ENCODE data around the gene ODR4. TPM values are rescaled to one million over a fixed set of nuclear protein-coding genes. Genes with fewer than 3 reads are reported as not detected.

Gene ODR4
- total RNA-seq, 1 donor from 2014 or later, result 19.3 TPM

DNA sequence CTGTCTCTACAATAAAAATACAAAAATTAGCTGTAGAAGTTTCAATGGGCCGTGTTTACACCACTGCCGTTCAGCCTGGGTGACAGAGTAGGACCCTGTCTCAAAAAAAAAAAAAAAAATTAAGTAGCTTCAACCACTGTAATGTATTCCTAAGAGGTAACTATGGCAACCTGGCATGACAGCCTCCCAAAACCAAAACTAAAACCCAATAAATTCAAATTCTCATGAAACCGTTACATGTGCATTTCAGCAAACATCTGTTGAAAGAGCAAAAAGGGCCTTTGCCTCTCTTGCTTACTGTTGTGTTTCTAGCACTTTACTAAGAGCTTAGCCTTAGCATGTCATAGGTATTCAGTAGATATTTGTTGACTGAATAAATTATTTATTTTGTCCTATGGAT, 33.5 kb downstream of the ODR4 start:
- H3K27me3 Mint-ChIP-seq (ENCODE audit: unreplicated experiment), result no peaks in the 10 kb centered on the region

DNA sequence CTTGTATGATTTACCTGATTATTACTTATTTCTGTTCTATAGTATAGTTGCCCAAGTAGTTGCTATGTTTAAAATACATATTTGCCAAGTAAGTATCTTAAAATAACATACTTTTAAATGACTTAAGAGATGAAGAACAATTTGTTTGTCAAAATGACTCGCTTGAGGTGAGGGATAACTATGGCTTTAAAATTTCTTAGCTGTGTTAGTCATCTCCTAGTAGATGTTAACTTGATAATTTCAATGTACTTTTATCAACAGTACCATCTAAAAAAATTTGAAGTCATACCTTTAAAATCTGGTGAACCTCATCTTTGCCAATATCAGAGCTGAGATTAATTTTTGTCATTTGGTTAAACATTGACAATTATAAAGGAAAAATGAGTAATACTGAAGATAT, 37.7 kb downstream of the ODR4 start:
- no peak for DNase-seq (ENCODE audit: low spot score)
- no peak overlapping the region for H3K4me3 Mint-ChIP-seq (ENCODE audit: unreplicated experiment)
- H3K27ac Mint-ChIP-seq (ENCODE audit: unreplicated experiment), result no peak overlapping the region
- TF ChIP-seq, protein P1, sequence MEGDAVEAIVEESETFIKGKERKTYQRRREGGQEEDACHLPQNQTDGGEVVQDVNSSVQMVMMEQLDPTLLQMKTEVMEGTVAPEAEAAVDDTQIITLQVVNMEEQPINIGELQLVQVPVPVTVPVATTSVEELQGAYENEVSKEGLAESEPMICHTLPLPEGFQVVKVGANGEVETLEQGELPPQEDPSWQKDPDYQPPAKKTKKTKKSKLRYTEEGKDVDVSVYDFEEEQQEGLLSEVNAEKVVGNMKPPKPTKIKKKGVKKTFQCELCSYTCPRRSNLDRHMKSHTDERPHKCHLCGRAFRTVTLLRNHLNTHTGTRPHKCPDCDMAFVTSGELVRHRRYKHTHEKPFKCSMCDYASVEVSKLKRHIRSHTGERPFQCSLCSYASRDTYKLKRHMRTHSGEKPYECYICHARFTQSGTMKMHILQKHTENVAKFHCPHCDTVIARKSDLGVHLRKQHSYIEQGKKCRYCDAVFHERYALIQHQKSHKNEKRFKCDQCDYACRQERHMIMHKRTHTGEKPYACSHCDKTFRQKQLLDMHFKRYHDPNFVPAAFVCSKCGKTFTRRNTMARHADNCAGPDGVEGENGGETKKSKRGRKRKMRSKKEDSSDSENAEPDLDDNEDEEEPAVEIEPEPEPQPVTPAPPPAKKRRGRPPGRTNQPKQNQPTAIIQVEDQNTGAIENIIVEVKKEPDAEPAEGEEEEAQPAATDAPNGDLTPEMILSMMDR (IDR thresholded peaks at IDR 0.05; ENCODE audit: unreplicated experiment), result no peak
- no peaks in the 10 kb centered on the region for H3K9me3 Mint-ChIP-seq (ENCODE audit: unreplicated experiment)
- peaks cover 4% of the 10 kb centered on the region for H3K36me3 Mint-ChIP-seq (ENCODE audit: low read depth, unreplicated experiment)
- H3K27me3 Mint-ChIP-seq (ENCODE audit: unreplicated experiment), result no peaks in the 10 kb centered on the region
- no peaks in the 10 kb centered on the region for H3K4me1 Mint-ChIP-seq (ENCODE audit: unreplicated experiment)

More for the DNA sequence above, 33.5 kb downstream of the ODR4 start:
- no peaks in the 10 kb centered on the region for H3K36me3 Mint-ChIP-seq (ENCODE audit: low read depth, unreplicated experiment)
- TF ChIP-seq, protein P1 (IDR thresholded peaks at IDR 0.05; ENCODE audit: unreplicated experiment), result no peak
- H3K9me3 Mint-ChIP-seq (ENCODE audit: unreplicated experiment), result no peaks in the 10 kb centered on the region
- no peaks in the 10 kb centered on the region for H3K4me1 Mint-ChIP-seq (ENCODE audit: unreplicated experiment)
- DNase-seq (ENCODE audit: low spot score), result no peak
- no peak overlapping the region for H3K27ac Mint-ChIP-seq (ENCODE audit: unreplicated experiment)
- no peak overlapping the region for H3K4me3 Mint-ChIP-seq (ENCODE audit: unreplicated experiment)

DNA sequence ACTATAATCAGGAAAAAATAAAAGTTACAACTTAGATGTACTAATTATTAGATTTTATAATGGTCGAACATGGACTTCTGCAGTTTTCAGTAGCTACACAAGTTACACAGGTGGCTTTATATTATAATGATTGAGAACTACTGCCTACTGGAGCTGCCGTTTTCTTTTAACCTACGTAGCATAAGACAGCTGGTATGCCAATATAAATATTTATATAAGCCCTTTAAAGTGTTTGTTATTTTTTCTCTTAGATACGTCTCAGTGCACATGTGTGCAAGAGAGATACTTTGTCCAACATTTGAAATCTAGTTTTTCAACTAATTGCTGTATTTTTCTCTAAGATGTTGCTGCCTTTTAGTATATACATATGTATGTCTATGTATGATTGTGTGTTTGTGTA, 42.9 kb downstream of the ODR4 start:
- Mint-ChIP-seq H3K4me1 (ENCODE audit: unreplicated experiment) (no peaks in the 10 kb centered on the region), H3K9me3 (ENCODE audit: unreplicated experiment) (no peaks in the 10 kb centered on the region), H3K4me3 (ENCODE audit: unreplicated experiment) (no peak overlapping the region), H3K27ac (ENCODE audit: unreplicated experiment) (no peak overlapping the region), H3K27me3 (ENCODE audit: unreplicated experiment) (no peaks in the 10 kb centered on the region), H3K36me3 (ENCODE audit: low read depth, unreplicated experiment) (peaks cover 4% of the 10 kb centered on the region)
- TF ChIP-seq, protein P1 (IDR thresholded peaks at IDR 0.05; ENCODE audit: unreplicated experiment), result no peak
- no peak for DNase-seq (ENCODE audit: low spot score)

DNA sequence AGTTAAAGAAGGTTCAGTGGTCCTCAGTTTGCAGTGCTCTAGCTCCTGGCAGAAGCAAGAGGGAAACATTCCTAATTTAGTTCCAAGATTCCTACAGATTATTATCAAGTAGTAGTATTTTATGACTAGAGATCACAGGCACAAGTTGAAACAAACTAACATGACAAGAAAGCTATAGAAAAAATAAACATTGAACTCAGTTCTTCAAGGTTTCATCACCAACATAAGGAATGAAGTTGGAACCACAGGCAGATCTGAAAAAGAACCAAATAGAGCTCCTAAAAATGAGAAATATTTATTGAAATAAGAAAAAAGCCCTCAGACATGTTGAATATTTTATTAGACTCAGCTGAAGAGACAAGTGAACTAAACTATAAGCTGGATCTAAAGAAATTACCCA, 44.7 kb downstream of the ODR4 start:
- DNase-seq (ENCODE audit: low spot score), result no peak
- Mint-ChIP-seq H3K4me1 (ENCODE audit: unreplicated experiment) (no peaks in the 10 kb centered on the region), H3K9me3 (ENCODE audit: unreplicated experiment) (no peaks in the 10 kb centered on the region), H3K27ac (ENCODE audit: unreplicated experiment) (no peak overlapping the region), H3K27me3 (ENCODE audit: unreplicated experiment) (no peaks in the 10 kb centered on the region), H3K36me3 (ENCODE audit: low read depth, unreplicated experiment) (peaks cover 4% of the 10 kb centered on the region), H3K4me3 (ENCODE audit: unreplicated experiment) (no peak overlapping the region)
- TF ChIP-seq, protein P1 (IDR thresholded peaks at IDR 0.05; ENCODE audit: unreplicated experiment), result no peak

DNA sequence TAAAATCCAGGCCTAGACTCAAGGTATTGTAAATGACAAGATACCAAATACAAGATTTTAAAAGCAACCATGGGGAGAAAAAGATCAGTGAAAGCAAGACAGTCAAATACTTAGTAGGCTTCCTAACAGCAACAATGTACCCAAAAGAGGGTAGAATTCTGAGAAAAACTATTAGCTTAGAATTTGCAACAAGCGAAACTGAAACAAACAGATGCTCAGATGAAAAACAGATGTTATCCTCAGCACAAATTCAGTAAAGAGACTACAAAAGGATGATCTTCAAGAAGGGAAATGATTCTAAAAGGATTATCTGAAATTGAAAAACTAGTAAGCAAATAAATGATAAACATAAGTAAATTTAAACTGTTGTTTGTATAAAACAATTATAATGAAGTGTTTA, 45.3 kb downstream of the ODR4 start:
- H3K4me1 Mint-ChIP-seq (ENCODE audit: unreplicated experiment), result no peaks in the 10 kb centered on the region
- H3K27ac Mint-ChIP-seq (ENCODE audit: unreplicated experiment), result no peak overlapping the region
- peaks cover 4% of the 10 kb centered on the region for H3K36me3 Mint-ChIP-seq (ENCODE audit: low read depth, unreplicated experiment)
- no peak for DNase-seq (ENCODE audit: low spot score)
- H3K4me3 Mint-ChIP-seq (ENCODE audit: unreplicated experiment), result no peak overlapping the region
- no peaks in the 10 kb centered on the region for H3K9me3 Mint-ChIP-seq (ENCODE audit: unreplicated experiment)
- TF ChIP-seq, protein P1 (IDR thresholded peaks at IDR 0.05; ENCODE audit: unreplicated experiment), result no peak
- H3K27me3 Mint-ChIP-seq (ENCODE audit: unreplicated experiment), result no peaks in the 10 kb centered on the region
